B cell (primary cell): ENCODE data around the gene TFDP1. TPM values are rescaled to one million over a fixed set of nuclear protein-coding genes. Genes with fewer than 3 reads are reported as not detected.
"Not testable (repeated sequence)": the region's sequence is repeated elsewhere in the genome, so short reads cannot be mapped to it uniquely, and the experiment has no call there.

Experiments
- ATAC-seq: fragments of 200-7000 bp; cut with Tn5 transposase; one replicate; pipeline ENCODE4 v1.10.0; 2021; ENCODE audit warnings: low read depth, mild to moderate bottlenecking, moderate number of reproducible peaks, moderate library complexity
- CTCF ChIA-PET: fragments of 350-600 bp; sonication (Branson Sonifier 250); formaldehyde crosslinking; loops from one replicate; lab custom pipeline; 2021; ENCODE audit warnings: antibody characterized with exemption, inconsistent platforms; lab: Charles Lee
- POLR2A ChIA-PET: fragments of 350-600 bp; sonication (Branson Sonifier 250); formaldehyde crosslinking; loops from one replicate; lab custom pipeline; 2021; ENCODE audit warnings: antibody characterized with exemption; lab: Charles Lee
- DNase-seq: peaks from one replicate; pipeline ENCODE4 v3.0.0; 2013
- H2AFZ ChIP-seq: 2 replicates; pipeline ENCODE4 v1.6.1; 2012; ENCODE audit warnings: mild to moderate bottlenecking, low read depth, low read length; ENCODE audit not compliant: insufficient read depth, poor library complexity, severe bottlenecking
- H3K27ac ChIP-seq, 2 donors: 1 replicate in 1 of 2; 2 replicates in 1 of 2; pipeline ENCODE4 v1.5.1; 2012 to 2013; ENCODE audit warnings: low read length in 2 of 2, mild to moderate bottlenecking in 2 of 2, moderate library complexity in 1 of 2
- H3K27me3 ChIP-seq, 4 experiments: fragments of 200-600 bp in 1 of 4; sonication (generic) in 1 of 4; replicated peaks in 1 of 4; 1 replicate in 2 of 4; 2 replicates in 2 of 4; pipeline versions ENCODE4 v1.6.1 to v1.7.0; 2013 to 2016; ENCODE audit warnings: low read length in 3 of 4, mild to moderate bottlenecking in 2 of 4, mixed read lengths in 1 of 4, moderate library complexity in 1 of 4; ENCODE audit not compliant: insufficient read depth in 4 of 4, control insufficient read depth in 3 of 4; ENCODE audit errors: control extremely low read depth in 1 of 4
- H3K36me3 ChIP-seq, 2 experiments: replicated peaks in 1 of 2; 1 replicate in 1 of 2; 2 replicates in 1 of 2; pipeline versions ENCODE4 v1.6.1 to v1.7.1; 2013; ENCODE audit warnings: low read length in 1 of 2; ENCODE audit not compliant: insufficient read depth in 2 of 2, control insufficient read depth in 1 of 2; ENCODE audit errors: control extremely low read depth in 1 of 2, extremely low read depth in 1 of 2
- H3K4me1 ChIP-seq, 2 donors: fragments of 200-600 bp in 1 of 2; sonication (generic) in 1 of 2; 1 replicate in 1 of 2; 2 replicates in 1 of 2; pipeline versions ENCODE4 v1.5.1 to v1.6.1; 2013 to 2017; ENCODE audit warnings: low read length in 2 of 2; ENCODE audit not compliant: control insufficient read depth in 2 of 2, insufficient read depth in 2 of 2
- H3K4me2 ChIP-seq: replicated peaks from 2 replicates; pipeline ENCODE3; 2012; ENCODE audit warnings: mild to moderate bottlenecking, low read depth, low read length; ENCODE audit not compliant: poor library complexity, severe bottlenecking
- H3K4me3 ChIP-seq, 5 experiments: fragments of 200-600 bp in 1 of 5; sonication (generic) in 1 of 5; 1 replicate in 3 of 5; 2 replicates in 2 of 5; pipeline versions ENCODE4 v1.5.1 to v1.7.0; 2011 to 2016; ENCODE audit warnings: low read length in 4 of 5, mild to moderate bottlenecking in 4 of 5, low read depth in 2 of 5, control low read depth in 1 of 5, moderate library complexity in 1 of 5; ENCODE audit not compliant: insufficient read depth in 1 of 5; ENCODE audit errors: control extremely low read depth in 1 of 5, extremely low read depth in 1 of 5
- H3K79me2 ChIP-seq: fragments of 200-600 bp; sonication (generic); one replicate; pipeline ENCODE4 v1.6.0; 2016; ENCODE audit warnings: low read length; ENCODE audit not compliant: control insufficient read depth, insufficient read depth
- H3K9ac ChIP-seq: fragments of 200-600 bp; sonication (generic); 2 replicates; pipeline ENCODE4 v1.6.1; 2017; ENCODE audit warnings: mild to moderate bottlenecking, low read length, moderate library complexity
- H3K9me3 ChIP-seq, 3 donors: one replicate each; pipeline versions ENCODE4 v1.6.1 to v1.7.1; 2013; ENCODE audit warnings: low read length in 2 of 3; ENCODE audit not compliant: control insufficient read depth in 2 of 3, insufficient read depth in 1 of 3; ENCODE audit errors: control extremely low read depth in 1 of 3
- H4K20me1 ChIP-seq: 2 replicates; pipeline ENCODE4 v1.6.0; 2012; ENCODE audit warnings: mild to moderate bottlenecking, low read length; ENCODE audit not compliant: insufficient read depth, control insufficient read depth, poor library complexity, severe bottlenecking
- H3K27ac Mint-ChIP-seq: one replicate; pipeline ENCODE4 v1.8.0; 2021; ENCODE audit warnings: mixed read lengths
- H3K27me3 Mint-ChIP-seq: one replicate; pipeline ENCODE4 v1.8.0; 2021; ENCODE audit warnings: mixed read lengths
- H3K4me1 Mint-ChIP-seq: one replicate; pipeline ENCODE4 v1.8.0; 2021; ENCODE audit warnings: mixed read lengths
- H3K4me3 Mint-ChIP-seq: one replicate; pipeline ENCODE4 v1.8.0; 2021; ENCODE audit warnings: mixed read lengths
- H3K9me3 Mint-ChIP-seq: one replicate; pipeline ENCODE4 v1.8.0; 2022; ENCODE audit warnings: mixed read lengths; ENCODE audit not compliant: insufficient read depth
- CTCF ChIP-seq: fragments of 200-600 bp; IDR thresholded peaks from one replicate; pipeline ENCODE4 v1.8.0; 2022; ENCODE audit warnings: antibody characterized with exemption, mild to moderate bottlenecking
- EZH2 ChIP-seq: IDR thresholded peaks from 2 replicates; pipeline ENCODE4 v1.6.1; 2012; ENCODE audit warnings: borderline replicate concordance, low read depth, mild to moderate bottlenecking, moderate library complexity, low read length; ENCODE audit not compliant: insufficient read depth, poor library complexity, severe bottlenecking
- WGBS: methylation state at CpG from one replicate; pipeline ENCODE4 v1.1.5; 2013; ENCODE audit warnings: missing lambda C conversion rate; ENCODE audit not compliant: insufficient coverage; 5-methylcytosine and 5-hydroxymethylcytosine counted together
- intact Hi-C: fragments of 100-400 bp; cut with micrococcal nuclease; formaldehyde crosslinking; loops from one replicate; pipeline ENCODE4 v1.10.0; 2022
- polyA plus RNA-seq: library from polyadenylated mRNA; depleted of rRNA; stranded (reverse); fragments of >200 nt; gene quantifications from 2 replicates; pipeline ENCODE4 v1.2.3, GENCODE V29; 2012
- total RNA-seq, 2 donors: library from RNA; stranded (reverse); fragments of 120-200 nt in 1 of 2; gene quantifications; 1 replicate in 1 of 2; 2 replicates in 1 of 2; pipeline versions ENCODE4 v1.2.3 to v1.2.4, GENCODE V29; 2013 to 2022

The TFDP1 gene
- total and polyA plus RNA-seq, 2 donors (not counting 1 experiment from before 2014, with no cell fraction given): 19.1 to 31.1 TPM

GRCh38 chr13:113591750-113592149, 7.2 kb downstream of the TFDP1 start:
- Histone ChIP-seq H3K4me2 (no peak overlapping the region), H3K9me3 (no peaks in the 10 kb centered on the region), H2AFZ (no peak overlapping the region), H3K27me3 (no peaks in the 10 kb centered on the region), H3K9ac (no peak overlapping the region), H3K4me1 (peaks cover 3 to 4% of the 10 kb centered on the region in 2 donors), H3K79me2 (peaks cover 87% of the 10 kb centered on the region), H3K36me3 (peaks cover 4 to 15% of the 10 kb centered on the region in 2 experiments), H3K27ac (no peak overlapping the region), H3K4me3 (no peak overlapping the region), H4K20me1 (peaks cover 27% of the 10 kb centered on the region)
- Mint-ChIP-seq H3K4me1 (peaks cover 10% of the 10 kb centered on the region), H3K4me3 (no peak overlapping the region), H3K27me3 (no peaks in the 10 kb centered on the region), H3K27ac (no peak overlapping the region), H3K9me3 (no peaks in the 10 kb centered on the region)
- TF ChIP-seq EZH2 (no peak), CTCF (no peak)
- no peak for ATAC-seq
- intact Hi-C loops: no loop called here
- no peak for DNase-seq
- POLR2A ChIA-PET: no interaction called here
- 97% methylated on average over 9 of the region's 11 CpGs for WGBS
- CTCF ChIA-PET: interaction anchor here (0.7 kb wide), 1 partner anchor 35 kb away, joined by 4 read pairs; no protein-coding TSS in a partner anchor

GRCh38 chr13:113592571-113592970, 8.0 kb downstream of the TFDP1 start:
- H3K9me3 ChIP-seq: no peaks in the 10 kb centered on the region
- no peak overlapping the region for H3K27ac Mint-ChIP-seq
- no peaks in the 10 kb centered on the region for H3K9me3 Mint-ChIP-seq
- intact Hi-C loops: no loop called here
- peaks cover 87% of the 10 kb centered on the region for H3K79me2 ChIP-seq
- no peak overlapping the region for H3K4me3 Mint-ChIP-seq
- H3K36me3 ChIP-seq: peaks cover 4 to 22% of the 10 kb centered on the region in 2 experiments
- no peaks in the 10 kb centered on the region for H3K27me3 ChIP-seq
- H2AFZ ChIP-seq: no peak overlapping the region
- H3K9ac ChIP-seq: no peak overlapping the region
- no peak overlapping the region for H3K4me3 ChIP-seq
- H3K27me3 Mint-ChIP-seq: no peaks in the 10 kb centered on the region
- WGBS: 93% methylated on average over 4 of the region's 5 CpGs
- no peak overlapping the region for H3K4me2 ChIP-seq
- no peak for DNase-seq
- no peaks in the 10 kb centered on the region for H3K4me1 ChIP-seq
- peaks cover 4% of the 10 kb centered on the region for H3K4me1 Mint-ChIP-seq
- peaks cover 27% of the 10 kb centered on the region for H4K20me1 ChIP-seq
- CTCF ChIA-PET: no interaction called here
- no peak for ATAC-seq
- no peak overlapping the region for H3K27ac ChIP-seq
- TF ChIP-seq EZH2: no peak
- no peak for TF ChIP-seq CTCF
- POLR2A ChIA-PET: no interaction called here

- H3K9me3 ChIP-seq, ATAC-seq, intact Hi-C loops, H3K27ac ChIP-seq, H3K27me3 Mint-ChIP-seq, H3K4me1 ChIP-seq, CTCF ChIA-PET, H3K4me2 ChIP-seq, H3K27ac Mint-ChIP-seq, H3K9me3 Mint-ChIP-seq, H3K4me3 ChIP-seq, H3K9ac ChIP-seq, H3K27me3 ChIP-seq, DNase-seq, H2AFZ ChIP-seq, H3K4me3 Mint-ChIP-seq, H3K4me1 Mint-ChIP-seq, POLR2A ChIA-PET: not testable (repeated sequence)
- peaks cover 18% of the 10 kb centered on the region for H4K20me1 ChIP-seq
- peaks cover 88% of the 10 kb centered on the region for H3K79me2 ChIP-seq
- H3K36me3 ChIP-seq: peaks cover 4 to 24% of the 10 kb centered on the region in 2 experiments
- WGBS: 98% methylated on average over 11 of the region's 21 CpGs
These were observed 9.7 kb downstream of the TFDP1 start for GRCh38 chr13:113594066-113594821.
